SU-DHL-6 (cell line): ENCODE measurements around the gene CAPN8.

Experiments
- CTCF ChIP-seq: fragments of 200-600 bp; sonication (generic); IDR thresholded peaks from one replicate; pipeline ENCODE4 v1.5.1; 2017; ENCODE audit warnings: antibody characterized with exemption, mild to moderate bottlenecking, low read length, moderate library complexity; ENCODE audit not compliant: insufficient read depth, poor library complexity, severe bottlenecking
- EZH2phosphoT487 ChIP-seq: fragments of 200-600 bp; sonication (generic), shearing (Covaris generic); conservative IDR thresholded peaks from 2 replicates; pipeline ENCODE4 v1.6.1; 2018; ENCODE audit warnings: mild to moderate bottlenecking, antibody characterized with exemption, low read length, moderate library complexity, mixed read lengths

- no peak for TF ChIP-seq CTCF
- no peak for TF ChIP-seq EZH2phosphoT487
These were observed 14.7 kb upstream of the CAPN8 start for GRCh38 chr1:223680188-223680587.
